ENCODE results near the gene PAFAH1B1.
A peak's percentile ranks its signal among the peaks of the same experiment; 100 is the strongest.
"Not testable (repeated sequence)": the region's sequence is repeated elsewhere in the genome, so short reads cannot be mapped to it uniquely, and the experiment has no call there.

PAFAH1B1 gene

DNA sequence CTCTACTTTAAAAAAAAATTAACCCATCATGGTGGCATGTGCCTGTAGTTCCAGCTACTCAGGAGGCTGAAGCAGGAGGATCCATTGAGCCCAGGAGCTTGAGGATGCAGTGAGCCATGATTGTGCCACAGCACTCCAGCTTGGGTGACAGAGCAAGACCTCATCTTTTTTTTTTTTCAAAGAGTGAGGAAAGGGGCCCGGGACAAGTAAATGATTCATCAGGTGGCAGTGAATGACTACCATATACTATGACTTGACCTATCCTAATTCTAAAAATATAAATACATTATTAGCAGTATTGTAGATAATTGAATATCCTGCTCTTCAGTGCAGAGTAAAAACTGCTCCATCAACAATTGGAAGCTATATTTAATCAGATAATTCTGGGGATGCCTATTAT is 62.8 kb downstream of the PAFAH1B1 start:
- DNase-seq (ENCODE audit: insufficient read length, low spot score) (no peak), FAIRE-seq (no peak)
- no peak for TF ChIP-seq POLR2A (IDR thresholded peaks at IDR 0.05; ENCODE audit: low read depth, low read length)
- no peak for TF ChIP-seq SPI1 (IDR thresholded peaks at IDR 0.05; ENCODE audit: low read depth, low read length)
- TF ChIP-seq PAX5 (IDR thresholded peaks at IDR 0.05; ENCODE audit: insufficient read depth, low read length, severe bottlenecking) = no peak
- no peak for TF ChIP-seq TAF1 (IDR thresholded peaks at IDR 0.05; ENCODE audit: low read depth, low read length)
- no peak for TF ChIP-seq POU2F2 (IDR thresholded peaks at IDR 0.05; ENCODE audit: low read depth, low read length)
- no peak for TF ChIP-seq POLR2AphosphoS5 (IDR thresholded peaks at IDR 0.05; ENCODE audit: low read depth, low read length)

DNA sequence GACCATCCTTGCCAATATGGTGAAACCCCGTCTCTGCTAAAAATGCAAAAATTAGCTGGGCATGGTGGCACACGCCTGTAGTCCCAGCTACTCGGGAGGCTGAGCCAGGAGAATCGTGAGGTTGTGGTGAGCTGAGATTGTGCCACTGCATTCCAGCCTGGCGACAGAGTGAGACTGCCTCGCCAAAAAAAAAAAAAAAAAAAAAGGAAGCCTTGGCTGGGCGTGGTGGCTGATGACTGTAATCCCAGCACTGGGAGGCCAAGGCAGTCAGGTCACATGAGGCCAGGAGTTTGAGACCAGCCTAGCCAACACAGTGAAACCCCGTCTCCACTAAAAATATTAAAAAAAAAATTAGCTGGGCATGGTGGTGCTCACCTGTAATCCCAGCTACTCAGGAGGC is 65.9 kb downstream of the PAFAH1B1 start:
- not testable (repeated sequence) for DNase-seq (ENCODE audit: insufficient read length, low spot score)

DNA sequence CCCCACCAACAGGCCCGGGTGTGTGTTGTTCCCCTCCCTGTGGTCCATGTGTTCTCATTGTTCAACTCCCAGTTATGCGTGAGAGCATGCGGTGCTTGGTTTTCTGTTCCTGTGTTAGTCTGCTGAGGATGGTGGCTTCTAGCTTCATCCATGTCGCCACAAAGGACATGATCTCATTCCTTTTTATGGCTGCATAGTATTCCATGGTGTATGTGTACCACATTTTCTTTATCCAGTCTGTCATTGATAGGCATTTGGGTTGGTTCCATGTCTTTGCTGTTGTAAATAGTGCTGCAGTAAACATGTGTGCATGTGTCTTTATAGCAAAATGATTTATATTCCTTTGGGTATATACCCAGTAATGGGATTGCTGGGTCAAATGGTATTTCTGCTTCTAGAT is 67.0 kb downstream of the PAFAH1B1 start:
- DNase-seq (ENCODE audit: insufficient read length, low spot score); FAIRE-seq: not testable (repeated sequence)

More for the DNA sequence above, 65.9 kb downstream of the PAFAH1B1 start:
- not testable (repeated sequence) for FAIRE-seq

DNA sequence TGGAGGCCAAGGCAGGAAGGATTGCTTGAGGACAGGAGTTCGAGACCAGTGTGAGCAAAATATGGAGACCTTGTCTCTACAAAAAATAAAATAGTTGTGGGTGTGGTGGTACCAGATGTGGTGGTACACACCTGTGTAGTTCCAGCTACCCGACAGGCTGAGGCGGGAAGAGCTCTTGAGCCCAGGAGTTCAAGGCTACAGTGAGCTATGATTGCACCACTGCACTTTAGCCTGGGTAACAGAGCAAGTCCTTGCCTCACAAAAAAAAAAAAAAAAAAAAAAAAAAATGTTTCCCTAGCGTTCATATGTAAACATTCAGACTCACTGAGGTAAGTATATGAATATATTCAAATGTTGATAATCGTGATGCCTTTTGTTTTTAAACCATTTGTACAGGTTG is 78.6 kb downstream of the PAFAH1B1 start:
- FAIRE-seq (no peak), DNase-seq (ENCODE audit: insufficient read length, low spot score) (no peak)
- TF ChIP-seq POLR2AphosphoS5 (IDR thresholded peaks at IDR 0.05; ENCODE audit: low read depth, low read length) (no peak), TAF1 (IDR thresholded peaks at IDR 0.05; ENCODE audit: low read depth, low read length) (no peak), SPI1 (IDR thresholded peaks at IDR 0.05; ENCODE audit: low read depth, low read length) (no peak), PAX5 (IDR thresholded peaks at IDR 0.05; ENCODE audit: insufficient read depth, low read length, severe bottlenecking) (no peak), POLR2A (IDR thresholded peaks at IDR 0.05; ENCODE audit: low read depth, low read length) (no peak), POU2F2 (IDR thresholded peaks at IDR 0.05; ENCODE audit: low read depth, low read length) (no peak)

DNA sequence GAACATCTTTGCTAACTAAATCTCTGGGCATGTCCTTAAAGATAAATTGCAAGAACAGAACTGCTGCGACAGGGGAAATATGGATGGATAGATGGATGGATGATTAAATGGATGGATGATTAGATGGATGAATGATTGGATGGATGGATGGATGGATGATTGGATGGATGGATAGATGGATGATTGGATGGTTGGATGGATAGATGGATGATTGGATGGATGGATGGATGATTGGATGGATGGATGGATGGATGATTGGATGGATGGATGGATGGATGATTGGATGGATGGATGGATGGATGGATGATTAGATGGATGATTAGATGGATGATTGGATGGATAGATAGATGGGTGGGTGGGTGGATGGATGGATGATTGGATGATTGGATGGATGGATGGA is 85.8 kb downstream of the PAFAH1B1 start:
- DNase-seq (ENCODE audit: insufficient read length, low spot score); FAIRE-seq: not testable (repeated sequence)

DNA sequence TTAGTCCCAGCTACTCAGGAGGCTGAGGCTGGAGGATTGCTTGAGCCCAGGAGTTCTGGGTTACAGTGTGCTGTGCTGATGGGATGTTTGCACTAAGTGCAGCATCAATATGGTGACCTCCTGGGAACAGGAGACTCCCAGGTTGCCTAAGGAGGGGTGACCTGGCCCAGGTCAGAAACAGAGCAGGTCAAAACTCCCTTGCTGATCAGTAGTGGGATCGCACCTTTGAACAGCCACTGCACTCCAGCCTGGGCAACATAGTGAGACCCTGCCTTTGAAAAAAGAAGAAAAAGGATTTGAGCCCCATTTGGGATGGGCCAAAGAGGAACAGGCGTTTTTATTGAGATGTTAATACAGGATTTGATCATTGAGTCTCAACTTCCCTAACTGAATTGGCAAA is 87.5 kb downstream of the PAFAH1B1 start:
- DNase-seq (ENCODE audit: insufficient read length, low spot score) = no peak

DNA sequence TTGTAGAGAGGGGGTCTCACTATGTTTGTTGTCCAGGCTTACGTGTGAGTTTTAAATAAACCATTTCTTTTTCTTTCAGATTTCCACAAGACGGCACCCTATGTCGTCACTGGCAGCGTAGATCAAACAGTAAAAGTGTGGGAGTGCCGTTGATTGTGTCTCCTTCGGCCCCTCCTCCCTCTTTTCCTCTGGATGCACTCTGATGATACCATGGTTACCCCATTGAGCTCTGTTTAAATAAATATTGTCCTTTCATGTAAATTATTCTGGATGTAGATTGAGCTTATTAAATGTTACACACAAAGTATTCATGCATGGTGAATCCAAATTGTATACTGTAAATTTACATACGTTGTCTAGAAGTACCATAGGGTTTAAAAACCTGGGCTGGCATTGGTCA is 88.2 kb downstream of the PAFAH1B1 start:
- DNase-seq (ENCODE audit: insufficient read length, low spot score) (no peak), FAIRE-seq (no peak)
- TF ChIP-seq SPI1 (IDR thresholded peaks at IDR 0.05; ENCODE audit: low read depth, low read length) = no peak
- no peak for TF ChIP-seq POLR2AphosphoS5 (IDR thresholded peaks at IDR 0.05; ENCODE audit: low read depth, low read length)
- TF ChIP-seq PAX5 (IDR thresholded peaks at IDR 0.05; ENCODE audit: insufficient read depth, low read length, severe bottlenecking) = no peak
- TF ChIP-seq POU2F2 (IDR thresholded peaks at IDR 0.05; ENCODE audit: low read depth, low read length) = no peak
- no peak for TF ChIP-seq TAF1 (IDR thresholded peaks at IDR 0.05; ENCODE audit: low read depth, low read length)
- no peak for TF ChIP-seq POLR2A (IDR thresholded peaks at IDR 0.05; ENCODE audit: low read depth, low read length)

More for the DNA sequence above, 87.5 kb downstream of the PAFAH1B1 start:
- TF ChIP-seq TAF1 (IDR thresholded peaks at IDR 0.05; ENCODE audit: low read depth, low read length) = no peak
- TF ChIP-seq POU2F2 (IDR thresholded peaks at IDR 0.05; ENCODE audit: low read depth, low read length) = no peak
- no peak for TF ChIP-seq POLR2A (IDR thresholded peaks at IDR 0.05; ENCODE audit: low read depth, low read length)
- no peak for TF ChIP-seq PAX5 (IDR thresholded peaks at IDR 0.05; ENCODE audit: insufficient read depth, low read length, severe bottlenecking)
- no peak for TF ChIP-seq POLR2AphosphoS5 (IDR thresholded peaks at IDR 0.05; ENCODE audit: low read depth, low read length)
- TF ChIP-seq SPI1 (IDR thresholded peaks at IDR 0.05; ENCODE audit: low read depth, low read length) = no peak
- no peak for FAIRE-seq

DNA sequence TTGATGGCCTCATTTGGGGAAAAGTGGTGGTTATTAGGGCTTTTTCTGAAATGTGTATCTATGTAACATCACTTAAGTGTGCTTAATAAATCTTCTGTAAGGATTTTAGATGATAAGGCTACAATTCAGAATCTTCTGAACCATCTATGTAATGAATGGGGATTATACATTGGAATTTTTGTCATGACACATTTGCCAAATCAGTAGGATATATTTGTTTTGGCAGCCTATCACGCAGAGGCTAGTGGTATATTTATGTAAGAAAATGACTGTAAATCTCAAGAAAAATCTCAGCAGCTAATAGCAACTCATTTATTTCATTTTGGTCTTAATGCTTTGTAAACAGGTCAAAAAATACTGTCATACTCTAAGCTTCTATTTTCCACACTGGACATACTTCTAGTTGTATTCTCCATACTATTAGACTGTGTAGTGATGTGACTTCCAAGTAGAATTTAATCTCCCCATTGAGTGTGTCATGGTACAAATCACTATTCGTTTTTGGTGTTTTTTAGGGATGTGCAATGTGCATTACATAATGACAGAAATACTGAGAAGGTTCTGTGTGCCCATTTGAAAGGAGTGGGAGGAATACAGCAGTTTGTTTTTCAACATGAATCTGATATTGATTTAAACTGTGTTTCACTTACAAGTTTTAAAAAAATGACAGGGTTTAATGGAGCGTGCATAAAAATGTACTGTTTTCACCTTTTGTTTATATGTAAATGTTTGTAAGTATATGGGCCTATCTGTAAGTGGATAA is 88.9 kb downstream of the PAFAH1B1 start:
- DNase-seq (ENCODE audit: insufficient read length, low spot score) = no peak
- FAIRE-seq = no peak
- TF ChIP-seq SPI1 (IDR thresholded peaks at IDR 0.05; ENCODE audit: low read depth, low read length) = no peak

DNA sequence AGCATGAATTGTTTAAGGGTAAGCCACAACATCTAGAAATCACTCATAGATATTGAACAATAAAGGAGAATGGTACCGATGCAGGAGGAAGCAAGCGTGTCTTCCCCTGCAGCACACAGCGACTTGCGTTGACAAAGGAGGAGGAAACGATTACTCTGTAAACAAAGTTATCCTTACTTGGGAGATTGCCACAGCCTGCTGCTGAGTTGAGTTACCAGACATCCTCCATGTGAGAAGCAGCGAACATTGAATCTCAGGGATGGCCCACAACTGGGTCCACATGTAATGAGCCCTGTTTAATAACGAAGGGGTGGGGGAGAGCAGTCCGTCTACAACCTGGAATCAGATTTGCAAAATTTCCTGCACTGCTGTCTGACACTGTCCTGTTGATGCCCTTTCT is 90.5 kb downstream of the PAFAH1B1 start:
- FAIRE-seq (no peak), DNase-seq (ENCODE audit: insufficient read length, low spot score) (no peak)
- TF ChIP-seq TAF1 (IDR thresholded peaks at IDR 0.05; ENCODE audit: low read depth, low read length) (no peak), POU2F2 (IDR thresholded peaks at IDR 0.05; ENCODE audit: low read depth, low read length) (no peak), PAX5 (IDR thresholded peaks at IDR 0.05; ENCODE audit: insufficient read depth, low read length, severe bottlenecking) (no peak), POLR2A (IDR thresholded peaks at IDR 0.05; ENCODE audit: low read depth, low read length) (no peak), SPI1 (IDR thresholded peaks at IDR 0.05; ENCODE audit: low read depth, low read length) (no peak), POLR2AphosphoS5 (IDR thresholded peaks at IDR 0.05; ENCODE audit: low read depth, low read length) (no peak)

DNA sequence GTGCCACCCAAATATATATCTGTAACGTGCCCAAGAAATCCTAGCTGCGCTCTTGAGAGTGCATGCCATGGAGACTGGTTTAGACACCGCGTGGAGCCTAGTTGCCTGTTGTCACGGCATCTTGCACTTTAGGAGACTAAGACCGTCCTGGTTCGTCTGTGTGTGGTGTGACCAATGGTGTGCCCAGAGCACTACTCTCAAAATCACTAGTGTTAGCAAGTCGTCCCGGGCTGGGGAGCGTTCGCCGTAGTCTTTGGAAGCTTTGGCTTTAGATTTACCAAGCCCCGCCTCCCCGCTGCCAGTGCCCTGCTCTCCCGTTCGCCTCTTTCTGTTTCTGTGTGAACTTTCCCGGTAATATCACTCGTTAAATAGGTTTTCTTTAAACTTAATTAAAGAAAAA is 91.1 kb downstream of the PAFAH1B1 start:
- TF ChIP-seq POU2F2 (IDR thresholded peaks at IDR 0.05; ENCODE audit: low read depth, low read length) (no peak), TAF1 (IDR thresholded peaks at IDR 0.05; ENCODE audit: low read depth, low read length) (no peak), POLR2A (IDR thresholded peaks at IDR 0.05; ENCODE audit: low read depth, low read length) (no peak), PAX5 (IDR thresholded peaks at IDR 0.05; ENCODE audit: insufficient read depth, low read length, severe bottlenecking) (no peak), POLR2AphosphoS5 (IDR thresholded peaks at IDR 0.05; ENCODE audit: low read depth, low read length) (no peak), SPI1 (IDR thresholded peaks at IDR 0.05; ENCODE audit: low read depth, low read length) (no peak)
- no peak for FAIRE-seq
- no peak for DNase-seq (ENCODE audit: insufficient read length, low spot score)

DNA sequence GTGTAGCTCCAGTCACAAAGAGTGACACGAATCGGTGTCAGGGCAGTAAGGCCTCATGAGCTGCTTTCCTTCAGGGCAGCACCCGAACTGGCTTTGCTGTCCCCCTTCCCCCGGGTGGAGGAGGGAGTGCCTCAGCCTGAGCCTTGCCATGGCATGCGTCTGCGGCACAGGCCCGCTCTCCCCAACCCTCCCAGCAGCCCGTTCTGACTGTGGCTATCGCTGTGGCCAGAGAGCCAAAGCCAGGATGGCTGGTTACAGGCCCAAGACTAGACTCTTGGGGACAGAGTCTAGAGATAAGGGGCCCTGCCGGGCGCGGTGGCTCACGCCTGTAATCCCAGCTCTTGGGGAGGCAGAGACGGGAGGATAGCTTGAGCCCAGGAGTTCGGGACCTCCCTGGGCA is 92.2 kb downstream of the PAFAH1B1 start:
- TF ChIP-seq TAF1 (IDR thresholded peaks at IDR 0.05; ENCODE audit: low read depth, low read length) (no peak), POLR2AphosphoS5 (IDR thresholded peaks at IDR 0.05; ENCODE audit: low read depth, low read length) (peak; percentile 28; the same call in 1 of the 2 replicates)
- FAIRE-seq (no peak), DNase-seq (ENCODE audit: insufficient read length, low spot score) (no peak)
